Suprapubic skin (tissue), 4 donors: ENCODE measurements around the gene AMN.

ENCODE experiments used
- POLR2A ChIP-seq, 2 donors: fragments of 450-650 bp; IDR thresholded peaks; one replicate each; pipeline ENCODE4 v1.6.1; 2017; ENCODE audit warnings: antibody characterized with exemption in 2 of 2, mild to moderate bottlenecking in 2 of 2, moderate library complexity in 2 of 2
- POLR2AphosphoS5 ChIP-seq, 3 donors: sonication (generic); formaldehyde crosslinking; IDR thresholded peaks; one replicate each; pipeline ENCODE4 v1.6.1; 2017; ENCODE audit warnings: antibody characterized with exemption in 3 of 3
- TF ChIP-seq, protein P1 (sequence below), 2 donors: fragments of 200-600 bp in 1 of 2; fragments of 450-650 bp in 1 of 2; sonication (generic) in 1 of 2; IDR thresholded peaks; one replicate each; pipeline ENCODE4 v1.5.1; 2016 to 2019; ENCODE audit warnings: antibody characterized with exemption in 2 of 2, mild to moderate bottlenecking in 1 of 2, moderate library complexity in 1 of 2

DNA sequence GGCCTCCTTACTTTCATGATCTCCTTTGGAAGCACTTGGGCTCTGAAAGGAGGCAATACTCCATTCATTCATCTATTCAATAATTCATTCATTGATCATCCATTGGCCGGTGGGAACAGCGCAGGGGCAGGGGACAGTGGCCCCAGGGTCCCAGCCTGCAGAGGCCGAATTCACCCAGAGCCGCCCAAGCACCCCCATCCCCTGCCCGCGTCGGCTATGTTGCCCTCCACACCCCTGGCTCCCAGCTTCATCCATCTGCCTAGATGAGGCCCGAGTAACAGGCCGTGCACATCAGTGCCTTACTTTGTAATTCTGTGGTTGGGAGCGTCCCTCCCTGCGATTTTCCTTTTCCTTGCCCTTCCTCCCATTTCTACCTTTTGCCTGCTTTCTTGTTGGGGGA, 3.2 kb downstream of the AMN start:
- TF ChIP-seq POLR2A (IDR thresholded peaks at IDR 0.05) (no peak), POLR2AphosphoS5 (IDR thresholded peaks at IDR 0.05) (no peak)
- TF ChIP-seq, protein P1, sequence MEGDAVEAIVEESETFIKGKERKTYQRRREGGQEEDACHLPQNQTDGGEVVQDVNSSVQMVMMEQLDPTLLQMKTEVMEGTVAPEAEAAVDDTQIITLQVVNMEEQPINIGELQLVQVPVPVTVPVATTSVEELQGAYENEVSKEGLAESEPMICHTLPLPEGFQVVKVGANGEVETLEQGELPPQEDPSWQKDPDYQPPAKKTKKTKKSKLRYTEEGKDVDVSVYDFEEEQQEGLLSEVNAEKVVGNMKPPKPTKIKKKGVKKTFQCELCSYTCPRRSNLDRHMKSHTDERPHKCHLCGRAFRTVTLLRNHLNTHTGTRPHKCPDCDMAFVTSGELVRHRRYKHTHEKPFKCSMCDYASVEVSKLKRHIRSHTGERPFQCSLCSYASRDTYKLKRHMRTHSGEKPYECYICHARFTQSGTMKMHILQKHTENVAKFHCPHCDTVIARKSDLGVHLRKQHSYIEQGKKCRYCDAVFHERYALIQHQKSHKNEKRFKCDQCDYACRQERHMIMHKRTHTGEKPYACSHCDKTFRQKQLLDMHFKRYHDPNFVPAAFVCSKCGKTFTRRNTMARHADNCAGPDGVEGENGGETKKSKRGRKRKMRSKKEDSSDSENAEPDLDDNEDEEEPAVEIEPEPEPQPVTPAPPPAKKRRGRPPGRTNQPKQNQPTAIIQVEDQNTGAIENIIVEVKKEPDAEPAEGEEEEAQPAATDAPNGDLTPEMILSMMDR (IDR thresholded peaks at IDR 0.05): no peak
